GM18526 (cell line): Measurements from ENCODE around the gene PRPF6.

ENCODE experiments used
- POLR2A ChIP-seq: IDR thresholded peaks from 3 replicates; pipeline ENCODE4 v1.6.1; 2011; ENCODE audit not compliant: insufficient read length; ENCODE audit errors: extremely low read depth

PRPF6 gene

GRCh38 chr20:64032706-64033624, 52.0 kb downstream of the PRPF6 start:
- no peak for TF ChIP-seq POLR2A

DNA sequence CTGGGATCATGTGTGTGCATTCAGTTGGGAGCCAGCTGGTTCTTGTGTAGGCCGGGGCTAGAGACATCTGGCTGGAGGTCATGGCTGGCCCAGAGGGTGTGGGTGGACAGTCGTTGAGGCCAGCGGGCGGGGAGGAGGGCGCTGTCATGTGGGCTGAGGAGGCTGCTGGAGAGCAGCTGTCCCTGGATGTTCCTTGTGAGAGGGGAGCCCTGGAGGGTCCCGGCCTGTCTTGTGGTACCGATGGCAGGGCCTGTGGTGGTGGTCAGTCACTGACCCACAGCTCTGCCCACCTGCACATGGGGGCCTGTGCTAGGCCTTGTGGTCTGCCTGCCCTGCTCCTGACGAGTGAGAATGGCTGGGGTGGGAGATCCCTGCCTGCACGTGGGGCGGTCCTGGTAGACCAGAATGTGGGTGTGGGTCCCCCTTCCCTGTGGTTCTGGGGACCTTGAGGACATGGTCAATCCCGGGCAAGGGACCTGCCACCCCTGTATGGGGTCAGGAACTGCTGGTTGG, 53.1 kb downstream of the PRPF6 start:
- TF ChIP-seq POLR2A: no peak

DNA sequence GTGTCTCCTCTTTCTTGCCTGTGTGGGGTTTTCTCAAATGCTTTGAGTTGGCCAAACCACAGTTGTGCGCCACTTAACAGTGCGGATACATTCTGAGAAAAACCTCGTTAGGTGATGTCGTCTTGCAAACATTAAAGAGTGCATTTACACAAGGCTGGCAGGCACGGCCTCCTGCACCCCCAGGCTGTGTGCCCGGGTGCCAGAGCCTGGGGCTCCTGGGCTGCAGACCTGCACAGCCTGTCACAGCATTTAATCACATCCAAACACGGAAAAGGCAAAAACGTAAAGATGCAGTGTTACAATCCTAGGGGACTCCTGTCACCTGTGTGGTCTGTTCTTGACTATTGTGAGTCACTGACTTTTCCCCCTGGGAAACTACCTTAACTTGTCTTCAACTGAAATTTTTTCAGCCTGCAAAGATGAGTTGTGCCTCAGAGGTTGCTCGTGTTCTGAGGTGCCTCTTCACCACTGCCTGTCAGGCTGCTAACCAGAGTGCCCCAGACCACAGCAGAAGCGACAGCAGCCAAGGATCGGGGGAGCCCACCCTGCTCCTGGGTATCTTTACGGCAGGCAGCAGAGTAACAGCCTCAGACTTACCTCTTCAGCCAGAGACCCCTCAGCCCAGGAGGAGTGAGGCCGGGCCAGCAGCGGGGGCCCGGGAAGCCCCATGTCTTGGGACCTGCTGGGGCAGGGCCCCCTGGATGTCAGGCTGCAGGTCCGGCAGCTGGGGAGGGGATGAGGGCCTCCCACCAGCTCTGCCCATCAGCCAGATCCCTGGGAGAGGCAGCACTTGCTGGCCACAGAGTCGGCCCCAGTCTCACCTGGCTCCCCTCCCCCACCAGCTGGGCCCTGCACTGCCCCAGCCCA, 54.4 kb downstream of the PRPF6 start:
- no peak for TF ChIP-seq POLR2A

- no peak for TF ChIP-seq POLR2A
Measured at GRCh38 chr20:64035933-64036345, 55.0 kb downstream of the PRPF6 start, which contains the start of gene C20orf204. Gene C20orf204, plus strand, starts transcription at chr20:64036182. Its CDS starts 142 bp downstream, at chr20:64036324.

- no peak for TF ChIP-seq POLR2A
Measured at GRCh38 chr20:64036346-64037198, 55.6 kb downstream of the PRPF6 start.

DNA sequence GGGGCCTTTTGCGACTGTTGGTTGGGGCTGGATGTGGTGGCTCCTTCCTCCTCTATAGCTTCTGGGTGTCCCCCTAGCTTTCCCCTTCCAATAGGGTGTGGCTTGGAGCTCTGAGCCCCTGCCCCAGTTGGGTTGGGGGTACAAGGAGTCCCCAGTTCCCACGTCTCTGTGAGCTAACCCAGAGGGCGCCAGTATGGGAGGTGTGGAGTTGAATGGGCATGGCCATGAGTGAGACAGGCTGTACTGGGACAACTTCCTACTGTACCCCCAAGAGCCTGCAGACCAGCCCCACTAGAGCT, 56.2 kb downstream of the PRPF6 start:
- no peak for TF ChIP-seq POLR2A

- TF ChIP-seq POLR2A: no peak
Measured at GRCh38 chr20:64037498-64038213, 56.7 kb downstream of the PRPF6 start.

DNA sequence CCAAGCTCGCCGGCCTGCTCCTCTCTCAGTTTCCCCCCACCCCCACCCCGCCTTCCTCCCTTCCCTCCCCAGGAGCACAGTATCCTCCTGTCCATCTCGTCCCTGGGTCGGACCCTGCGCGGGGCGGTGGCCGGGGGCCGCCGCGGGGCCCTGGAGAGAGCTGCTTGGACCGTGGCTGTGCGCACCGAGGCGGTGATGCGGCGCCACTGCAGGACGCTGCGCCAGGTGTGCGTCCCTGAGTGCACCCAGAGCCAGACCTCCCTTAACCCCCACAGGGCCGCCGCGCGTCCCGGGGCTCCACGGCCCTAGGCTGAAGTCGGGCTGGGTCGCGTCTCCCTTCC, 57.3 kb downstream of the PRPF6 start:
- TF ChIP-seq POLR2A: no peak

DNA sequence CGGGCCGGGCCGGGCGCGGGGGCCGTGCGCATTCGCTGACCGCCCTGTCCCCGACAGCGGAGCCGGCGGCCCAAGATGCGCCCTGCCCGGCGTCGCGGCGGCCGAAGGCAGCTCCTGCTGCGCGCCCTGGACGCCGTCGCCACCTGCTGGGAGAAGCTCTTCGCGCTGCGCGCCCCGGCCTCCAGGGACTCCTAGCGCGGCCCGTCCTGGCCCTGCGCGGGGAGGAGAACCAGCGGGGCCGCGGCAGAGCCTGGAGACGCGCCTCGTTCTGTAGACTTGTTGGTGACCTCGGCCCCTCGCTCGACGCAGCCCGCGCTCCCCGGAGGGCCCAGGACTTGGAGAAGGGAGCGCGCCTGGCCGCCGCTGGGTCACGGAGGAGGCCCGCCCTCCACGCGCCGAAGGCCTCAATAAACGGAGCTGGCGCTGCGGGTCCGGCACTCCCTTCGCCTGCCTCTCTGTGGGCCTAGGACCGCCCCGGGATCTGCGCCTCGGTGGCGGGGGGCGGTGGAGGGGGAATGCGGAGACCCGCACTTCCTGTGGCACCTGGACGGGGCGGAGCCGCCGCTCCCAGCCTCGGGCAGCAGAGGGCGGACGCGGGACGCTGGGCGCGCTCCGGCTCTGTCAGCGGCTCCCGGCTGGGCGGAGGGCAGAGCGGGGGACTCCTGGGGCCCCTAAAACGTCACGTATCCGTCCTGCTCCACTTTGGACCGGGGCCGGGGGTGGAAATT, 57.8 kb downstream of the PRPF6 start:
- no peak for TF ChIP-seq POLR2A

DNA sequence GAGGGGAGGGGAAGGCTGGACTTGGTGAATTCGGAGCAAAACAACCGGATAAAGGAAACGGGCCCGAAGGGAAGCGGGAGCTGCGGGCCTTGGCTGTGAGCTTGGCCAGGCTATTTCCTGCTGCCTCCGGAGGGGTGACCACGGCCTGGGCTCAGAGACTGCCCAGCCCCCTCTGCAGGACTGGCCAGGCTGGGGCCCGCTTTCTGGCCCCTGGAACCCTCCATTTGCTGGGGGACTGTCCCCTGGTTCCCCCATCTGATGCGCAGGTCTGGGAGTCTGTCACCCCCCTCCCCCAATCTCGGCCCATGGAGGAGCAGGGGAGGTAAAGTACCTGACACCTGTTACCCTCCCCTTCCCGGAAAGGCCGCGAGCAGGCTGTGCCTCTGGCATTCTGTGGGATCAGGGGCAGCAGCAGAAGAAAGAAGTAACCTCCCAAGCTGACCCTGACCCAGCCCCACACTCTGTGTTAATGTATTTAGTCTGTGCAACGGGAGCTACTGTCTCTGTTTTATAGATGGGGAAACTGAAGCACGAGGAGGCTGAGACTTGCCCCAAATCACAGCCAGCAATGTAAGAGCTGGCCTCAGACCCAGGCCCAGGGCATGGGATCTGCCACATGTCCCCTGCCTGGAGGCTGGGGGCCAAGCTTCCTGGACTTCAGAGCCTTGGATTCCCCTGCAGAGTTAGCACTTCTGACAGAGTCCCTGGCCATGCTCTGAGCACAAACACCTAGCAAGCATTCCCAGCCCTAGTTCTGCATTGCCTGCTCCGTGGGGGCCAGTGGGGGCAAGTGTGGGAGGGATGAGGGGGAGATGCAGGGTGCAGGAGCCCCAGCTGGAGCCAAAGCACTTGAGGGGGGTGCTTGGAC, 58.6 kb downstream of the PRPF6 start:
- TF ChIP-seq POLR2A: no peak

DNA sequence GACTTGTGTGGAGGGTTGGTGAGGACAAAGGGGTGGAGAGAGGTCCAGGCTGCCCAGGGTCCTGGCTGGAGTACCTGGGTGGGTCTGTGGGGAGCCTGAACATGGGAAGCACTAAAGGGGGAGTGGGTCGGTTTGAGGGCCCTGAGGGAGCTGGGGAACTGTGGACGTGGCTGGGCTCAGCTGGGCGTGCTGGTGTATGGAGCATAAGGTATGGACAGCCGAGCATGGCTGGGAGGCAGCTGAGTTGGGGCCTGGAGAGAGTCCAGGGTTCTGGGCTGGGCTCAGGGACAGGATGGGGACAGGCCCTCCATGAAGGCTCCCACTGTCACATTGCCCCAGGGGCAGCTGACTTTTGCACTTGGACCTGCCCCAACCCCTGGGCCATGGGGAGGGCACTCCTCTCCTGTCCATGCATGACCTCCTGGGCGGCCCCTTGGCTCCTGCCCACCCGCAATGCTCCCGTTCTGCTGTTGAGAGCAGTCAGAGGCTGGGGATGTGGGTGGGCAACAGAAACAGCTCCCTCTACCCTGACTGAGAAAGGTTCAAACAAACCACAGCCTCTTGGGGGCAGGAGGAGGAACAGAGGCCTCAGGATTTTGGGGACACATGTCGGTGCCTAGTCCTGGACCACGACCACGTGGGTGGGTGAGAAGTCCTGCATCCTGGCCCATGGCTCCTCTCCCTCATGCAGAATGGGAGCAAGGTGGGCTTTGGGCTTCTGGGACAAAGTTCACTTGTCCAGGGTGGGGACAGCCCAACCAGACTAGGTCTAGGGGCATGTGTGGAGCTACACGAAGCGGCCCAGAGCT, 59.5 kb downstream of the PRPF6 start:
- no peak for TF ChIP-seq POLR2A
